Stimulated activated CD4-positive, alpha-beta T cell treated with anti-CD3 and anti-CD28 coated beads, Interleukin-2, amount 100 ng/mL, for 24 hours (primary cell): ENCODE measurements around the gene LYPD6.

Experiments
- DNase-seq, 2 donors: peaks; one replicate each; pipeline ENCODE4 v3.0.0-alpha.2; 2020

Gene LYPD6

DNA sequence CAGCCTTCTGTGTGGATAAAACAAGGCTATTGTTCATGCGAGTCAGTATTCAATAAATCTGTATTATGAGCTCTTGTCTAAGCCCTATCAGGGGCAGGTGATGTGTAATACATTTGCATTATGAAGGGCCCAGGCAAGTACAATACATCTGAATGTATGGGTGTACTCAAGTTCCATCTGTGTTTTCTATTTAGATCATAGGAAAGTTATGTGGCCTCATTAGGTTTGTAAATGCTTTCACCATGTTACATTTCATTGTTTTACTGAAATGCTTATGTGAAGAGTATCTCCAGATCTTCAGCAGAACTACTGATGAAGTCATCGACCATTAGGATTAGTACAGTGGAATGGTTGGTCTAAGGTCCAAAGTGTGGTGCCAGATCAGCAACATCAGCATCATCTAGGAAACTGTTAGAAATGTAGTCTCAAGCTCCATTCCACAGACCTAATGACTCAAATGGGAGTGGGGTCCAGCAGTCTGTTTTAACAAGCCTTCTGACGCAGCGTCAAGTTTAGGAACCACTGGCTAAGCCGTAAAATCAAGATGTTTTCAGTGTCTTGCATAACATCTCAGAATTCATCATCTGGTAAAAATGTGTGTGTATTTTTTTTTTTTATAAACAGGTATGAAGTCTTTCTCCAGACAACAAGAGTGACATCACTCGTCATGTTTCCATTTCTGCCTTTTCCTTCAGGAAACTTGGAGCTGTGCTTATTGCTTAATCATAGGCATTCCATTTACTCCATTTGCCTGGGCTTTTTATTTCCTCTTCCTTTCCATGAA is 80.5 kb downstream of the LYPD6 start:
- DNase-seq = no peak

DNA sequence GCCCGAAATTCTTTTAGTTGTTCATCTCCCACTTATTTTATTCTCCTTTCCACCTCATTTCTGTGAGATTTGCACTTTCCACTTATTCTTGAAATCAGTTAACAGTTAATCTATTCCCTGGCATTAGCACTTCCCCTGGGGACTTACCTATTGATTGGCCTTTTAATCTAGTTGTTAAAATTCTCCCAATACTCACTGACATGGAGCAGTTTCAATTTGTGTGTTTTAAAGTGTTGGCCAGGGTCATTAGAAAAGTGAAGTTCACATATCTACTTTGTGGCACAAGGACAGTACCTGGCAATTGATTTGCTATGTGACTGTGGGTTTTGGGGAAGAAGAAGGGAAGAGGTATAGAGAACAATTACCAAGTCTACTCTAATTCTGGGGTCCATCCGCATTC is 83.1 kb downstream of the LYPD6 start:
- DNase-seq = no peak

DNA sequence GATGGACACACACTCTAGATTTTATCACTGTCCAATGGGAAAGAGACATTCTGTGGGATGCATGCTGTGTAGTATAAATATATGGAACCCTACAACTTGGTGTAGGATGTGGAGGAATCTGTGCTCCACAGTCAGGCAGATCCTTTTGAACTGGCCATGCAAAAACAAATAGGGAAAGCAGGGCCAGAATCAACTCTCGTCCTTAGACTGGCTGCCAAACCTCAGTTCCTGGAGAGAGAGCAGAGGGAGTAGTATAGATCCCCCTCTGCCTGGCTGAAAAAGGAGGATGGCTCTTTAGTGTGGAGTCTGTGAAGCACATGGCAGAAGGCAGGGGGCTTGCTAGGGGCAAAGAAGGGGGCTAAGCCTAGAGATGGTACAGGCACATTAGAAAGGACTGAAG is 84.7 kb downstream of the LYPD6 start:
- DNase-seq = no peak

DNA sequence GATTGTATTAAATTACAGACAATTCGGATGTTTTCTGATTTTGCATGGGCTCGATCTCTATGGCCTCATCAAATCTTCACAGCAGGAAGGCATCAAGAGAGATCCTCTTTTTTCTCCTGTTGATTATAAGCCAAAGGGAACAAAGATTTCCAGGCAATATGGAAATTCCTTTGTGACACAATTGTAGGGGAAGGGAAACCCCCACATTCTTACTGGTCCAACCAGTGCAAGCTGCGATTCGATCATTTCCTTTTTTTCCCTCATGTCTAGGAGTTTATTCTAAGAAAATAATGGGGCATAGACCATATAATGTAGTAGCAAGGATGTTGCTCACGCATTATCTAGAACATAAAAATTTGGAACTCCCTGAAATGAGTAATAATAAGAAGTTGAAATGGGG is 87.7 kb downstream of the LYPD6 start:
- DNase-seq = no peak

DNA sequence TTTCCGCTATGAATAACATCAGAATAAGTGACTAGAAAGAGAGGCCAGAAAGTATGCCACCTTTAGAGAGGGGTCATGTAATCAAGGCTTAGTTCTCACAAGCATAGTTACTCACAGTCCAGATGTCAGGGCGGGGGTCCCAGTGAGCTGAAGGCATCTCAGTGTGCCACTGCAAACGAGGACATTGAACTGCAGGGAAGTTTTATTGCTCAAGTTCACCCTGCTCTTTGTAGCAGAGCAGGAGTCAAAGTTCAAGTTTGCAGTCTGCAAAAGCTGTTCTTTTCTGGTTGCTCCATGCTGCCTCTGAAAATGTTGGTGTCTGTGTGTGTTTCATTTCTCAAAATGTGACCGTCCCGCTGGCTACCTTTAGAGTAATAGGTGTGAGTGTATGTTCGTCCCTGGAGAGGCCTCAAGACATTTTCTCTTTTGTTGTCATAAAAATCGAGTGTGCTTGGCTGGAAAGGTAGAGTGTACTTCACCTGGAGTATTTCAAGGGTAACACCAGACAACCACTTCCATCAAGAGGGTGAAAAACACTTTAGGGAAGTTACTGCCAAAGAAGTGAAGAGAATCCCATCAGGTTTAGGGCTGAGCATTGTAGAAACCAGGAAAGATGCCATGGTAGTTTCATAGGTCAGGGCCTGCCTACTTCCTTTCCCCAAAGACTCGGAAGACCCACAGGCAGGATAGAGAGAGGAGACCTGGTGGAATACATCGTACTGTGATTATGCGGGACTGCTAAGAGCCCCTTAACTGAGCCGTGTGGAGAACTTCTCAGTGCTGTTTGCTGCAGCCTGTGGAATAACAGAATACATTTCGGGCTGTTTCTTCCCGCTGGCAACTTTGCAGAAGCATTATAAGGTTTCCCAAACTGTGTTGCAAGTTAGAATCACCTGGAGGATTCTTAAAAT is 89.9 kb downstream of the LYPD6 start:
- DNase-seq = no peak

DNA sequence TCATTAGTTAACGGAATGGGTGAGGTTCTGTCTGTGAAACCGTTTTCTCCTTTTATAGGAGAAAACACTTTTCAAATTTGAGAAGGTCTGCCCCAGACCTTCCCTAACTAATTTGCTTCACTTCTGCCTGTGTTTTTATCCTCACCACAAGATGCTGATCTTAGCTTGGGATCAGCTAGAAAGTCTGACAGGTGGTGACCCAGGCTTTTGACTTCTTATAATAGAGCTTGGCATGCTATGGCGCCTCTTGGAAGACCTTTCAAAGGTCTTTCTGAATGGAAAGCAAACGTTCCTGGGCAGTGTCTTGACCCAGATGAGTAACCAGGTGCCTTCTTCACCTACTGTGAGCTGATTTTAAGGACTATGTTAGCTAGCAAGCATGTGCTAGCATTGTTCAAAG is 91.4 kb downstream of the LYPD6 start:
- DNase-seq = no peak

DNA sequence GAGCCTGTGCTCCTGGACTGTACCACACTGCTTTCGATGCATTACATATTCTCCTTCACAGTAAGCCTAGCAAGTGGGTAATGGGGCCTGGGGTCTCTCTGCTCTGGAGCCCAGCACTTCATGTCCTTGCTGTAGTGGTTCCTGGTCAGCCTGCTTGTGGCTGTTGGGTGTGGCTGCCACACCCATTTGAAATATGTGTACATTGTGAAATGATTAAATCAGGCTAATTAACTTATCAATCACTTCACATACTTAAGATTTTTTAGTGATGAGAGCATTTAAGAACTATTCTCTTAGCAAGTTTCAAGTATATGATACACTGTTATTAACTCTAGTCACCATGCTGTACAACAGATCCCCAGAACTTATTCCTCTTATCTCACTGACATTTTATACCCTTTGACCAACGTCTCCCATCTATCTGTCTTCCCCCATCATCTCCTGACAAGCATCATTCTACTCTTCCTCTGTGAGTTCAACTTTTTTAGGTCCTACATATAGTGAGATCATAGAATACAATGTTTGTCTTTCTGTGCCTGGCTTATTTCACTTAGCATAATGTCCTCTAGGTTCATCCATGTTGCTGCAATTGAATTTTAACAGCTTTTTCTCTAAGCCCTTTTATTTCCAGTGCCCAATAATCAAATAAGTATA is 92.1 kb downstream of the LYPD6 start:
- no peak for DNase-seq

DNA sequence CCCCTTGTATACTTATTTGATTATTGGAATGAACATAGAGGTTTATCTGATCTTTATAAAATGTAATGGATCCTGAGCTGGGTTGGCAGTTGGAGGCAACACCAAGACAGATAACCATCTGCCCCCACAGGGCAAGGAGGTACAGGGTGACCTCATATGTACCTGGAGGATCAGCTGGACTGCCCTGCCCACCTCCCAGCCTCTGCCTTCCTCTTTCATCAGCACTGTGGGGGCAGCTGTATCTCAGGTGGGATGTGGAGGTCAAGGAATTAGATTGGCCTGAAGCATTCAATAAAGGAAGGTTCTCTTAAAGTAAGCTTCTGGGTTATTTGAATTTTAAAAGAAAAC is 92.6 kb downstream of the LYPD6 start:
- DNase-seq = no peak

DNA sequence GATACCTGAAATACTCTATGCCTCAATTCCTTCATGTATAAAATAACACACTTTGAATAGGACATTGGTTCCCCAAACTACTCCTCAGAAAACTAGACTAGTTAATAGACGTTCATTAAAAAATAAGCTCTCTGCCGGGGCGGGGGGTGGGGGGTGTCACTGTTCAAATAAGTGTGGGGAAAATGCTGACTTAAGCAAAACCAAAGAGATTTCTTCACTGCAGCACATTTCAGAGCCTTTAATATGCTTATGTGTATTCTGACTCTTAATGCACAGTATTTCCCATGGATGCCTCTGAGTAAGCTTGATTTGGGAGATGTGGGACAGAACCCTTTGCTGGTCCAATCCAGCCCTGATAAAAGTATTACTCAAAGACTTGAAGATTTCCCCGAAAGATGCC is 93.2 kb downstream of the LYPD6 start:
- no peak for DNase-seq

DNA sequence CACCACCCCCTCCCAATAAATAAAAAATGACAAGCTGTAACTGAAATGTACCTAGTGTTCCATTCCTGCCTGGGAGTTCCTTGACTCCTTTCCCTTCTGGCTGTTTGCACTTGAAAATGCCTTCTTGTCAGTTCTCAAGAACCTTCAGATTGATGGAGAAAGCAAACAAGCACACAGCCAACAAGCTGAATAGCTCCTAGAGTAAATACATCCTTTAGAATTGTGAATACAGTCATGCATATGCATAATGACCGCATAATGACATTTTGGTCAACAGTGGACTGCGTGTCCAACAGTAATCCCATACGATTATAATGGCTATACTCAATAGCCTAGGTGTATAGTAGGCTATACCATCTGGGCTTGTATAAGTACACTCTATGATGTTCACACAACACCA is 97.0 kb downstream of the LYPD6 start:
- no peak for DNase-seq

DNA sequence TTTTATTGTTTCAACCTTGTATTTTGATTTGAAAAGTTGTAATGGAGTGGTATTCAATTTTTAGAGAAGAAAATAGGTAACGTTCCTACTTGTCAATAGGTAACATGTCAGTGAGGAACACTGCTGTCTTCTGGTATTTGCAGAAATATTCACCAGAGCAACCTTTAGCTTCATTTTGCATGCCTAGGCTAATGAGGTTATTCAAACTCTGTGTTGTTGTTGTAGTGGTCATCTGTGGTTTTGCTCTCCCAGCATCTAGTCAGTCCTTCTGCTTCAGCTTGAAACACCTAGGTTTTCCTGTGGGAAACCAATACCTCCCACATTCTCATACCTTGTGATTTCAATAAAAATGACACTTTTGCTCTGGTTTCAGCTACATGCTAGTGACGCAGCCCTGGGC is 98.4 kb downstream of the LYPD6 start:
- DNase-seq = no peak

DNA sequence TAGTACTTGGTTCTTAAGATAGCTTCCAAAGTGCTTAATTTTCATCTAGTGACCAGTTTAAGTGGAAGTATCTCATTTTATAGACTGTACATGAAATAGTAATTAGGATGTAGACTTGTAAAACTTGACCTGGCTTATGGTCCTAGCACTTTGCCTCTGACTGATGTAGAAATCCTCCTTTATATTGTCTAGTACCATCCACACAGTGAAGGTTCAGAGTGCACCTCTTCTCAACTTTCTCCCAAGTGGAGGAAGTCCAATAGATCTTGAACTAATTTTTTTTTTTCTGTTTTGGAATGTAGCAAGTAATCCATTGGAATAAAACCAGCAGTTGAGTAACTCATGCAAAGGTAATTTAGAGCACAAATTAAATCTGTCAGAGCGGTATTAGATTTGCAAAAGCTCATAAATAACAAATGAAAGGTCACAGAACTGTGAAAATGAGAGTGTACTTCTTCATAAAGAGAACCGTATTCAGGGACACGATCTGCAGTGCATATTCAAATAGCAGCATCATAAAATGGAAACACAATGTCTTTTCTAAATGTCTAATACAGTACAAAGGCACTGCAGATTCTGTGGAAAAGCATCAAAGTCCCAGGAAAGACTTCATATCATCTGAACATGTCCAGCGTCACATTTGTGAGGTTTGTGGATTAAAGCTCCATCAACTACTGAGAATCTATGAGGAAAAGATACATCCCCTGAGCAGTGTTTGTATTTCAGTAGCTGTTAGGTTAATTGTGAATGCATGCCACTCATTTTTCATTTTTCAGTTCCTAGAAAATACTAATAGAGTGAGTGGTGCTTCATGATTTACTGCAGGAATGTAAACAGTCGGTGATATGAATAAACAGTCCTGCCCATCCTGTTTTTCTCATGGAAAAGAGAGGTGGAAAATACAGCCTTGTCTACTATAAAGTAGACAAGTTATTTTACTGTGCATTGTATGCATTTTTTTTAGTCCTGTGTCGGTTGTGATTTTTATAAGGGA is 100.7 kb downstream of the LYPD6 start:
- no peak for DNase-seq

DNA sequence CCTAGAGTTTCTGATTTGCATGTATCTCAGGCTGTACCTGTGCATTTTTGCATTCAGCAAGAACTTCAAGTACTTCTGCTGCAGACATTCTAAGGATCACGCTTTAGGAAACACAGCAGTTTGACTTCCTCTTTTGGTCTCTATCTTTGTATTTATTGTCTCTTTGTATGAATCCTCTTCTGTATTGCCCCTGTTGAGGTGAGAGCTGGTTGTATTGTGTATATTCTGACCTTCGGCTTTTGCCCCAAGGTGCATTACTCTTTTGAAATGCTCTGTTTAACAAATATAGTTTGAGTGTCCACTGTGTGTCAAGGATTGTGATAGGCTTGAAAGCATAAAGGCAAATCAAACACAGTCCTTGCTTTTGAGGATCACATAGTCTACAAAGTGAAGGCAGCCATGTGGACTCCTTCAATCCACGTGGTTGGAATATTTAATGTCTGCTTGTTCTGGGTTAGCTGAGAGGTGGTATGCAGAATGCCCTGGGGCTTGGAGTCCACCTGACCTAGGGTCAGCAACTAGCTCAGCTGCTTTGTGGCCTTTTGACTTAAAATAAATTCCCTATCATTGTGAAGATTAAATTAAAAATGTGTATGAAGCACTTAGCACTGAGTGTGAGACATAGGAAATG is 108.1 kb downstream of the LYPD6 start:
- DNase-seq = no peak

DNA sequence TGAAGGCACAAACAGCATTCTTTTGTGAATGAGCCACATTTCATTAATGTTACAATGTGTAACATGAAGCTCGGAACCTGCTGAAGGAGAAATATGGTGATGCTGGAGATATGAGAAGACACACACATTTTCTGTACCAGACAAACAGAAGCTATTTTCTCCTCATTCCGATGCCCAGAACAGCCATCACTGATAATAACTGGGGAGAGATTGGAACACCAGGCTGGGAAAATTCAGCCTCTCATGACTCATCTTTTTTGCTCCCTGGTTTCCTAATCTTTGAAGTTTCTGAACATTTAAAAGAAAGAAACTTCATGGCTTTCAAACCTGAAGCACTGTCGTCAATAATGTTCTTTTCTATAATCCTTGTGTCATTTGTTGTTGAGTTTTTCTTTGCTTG is 110.9 kb downstream of the LYPD6 start:
- DNase-seq = no peak

DNA sequence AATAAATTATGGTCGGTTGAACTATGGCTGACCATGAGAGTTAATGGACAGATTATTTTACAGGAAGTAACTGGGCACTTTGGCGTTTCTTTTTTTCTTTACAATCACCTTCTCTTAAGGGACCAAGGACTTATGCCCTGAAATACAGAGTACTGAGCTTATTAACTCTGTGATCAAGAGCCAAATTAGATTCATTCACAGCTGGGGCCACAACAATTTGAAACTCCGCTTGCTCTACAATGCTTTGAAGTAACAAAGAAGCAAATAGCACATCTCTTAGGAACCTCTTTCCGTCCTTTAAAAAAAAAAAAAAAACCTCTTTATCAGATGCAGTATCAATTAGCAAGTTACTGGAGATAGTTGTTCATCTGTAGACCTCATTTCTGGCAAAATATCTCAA is 112.0 kb downstream of the LYPD6 start:
- no peak for DNase-seq

DNA sequence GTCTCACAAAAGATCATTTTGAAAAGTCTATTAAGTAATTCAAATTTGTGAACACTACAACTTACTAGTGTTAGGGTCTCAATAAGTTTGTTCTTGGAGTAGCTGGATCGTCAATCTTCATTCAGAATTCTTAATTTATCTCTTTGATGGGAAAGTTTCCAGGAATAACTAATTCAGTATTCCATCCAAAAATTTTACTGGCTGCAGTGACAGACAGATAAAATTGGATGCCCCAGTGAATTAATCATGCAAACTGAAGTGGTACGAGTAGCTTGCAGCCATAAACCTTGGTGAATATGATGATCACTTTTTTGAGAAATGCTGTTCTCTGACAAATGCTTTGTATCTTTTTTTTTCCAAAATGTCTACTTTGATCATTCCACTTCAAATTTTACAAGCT is 112.8 kb downstream of the LYPD6 start:
- DNase-seq = no peak

DNA sequence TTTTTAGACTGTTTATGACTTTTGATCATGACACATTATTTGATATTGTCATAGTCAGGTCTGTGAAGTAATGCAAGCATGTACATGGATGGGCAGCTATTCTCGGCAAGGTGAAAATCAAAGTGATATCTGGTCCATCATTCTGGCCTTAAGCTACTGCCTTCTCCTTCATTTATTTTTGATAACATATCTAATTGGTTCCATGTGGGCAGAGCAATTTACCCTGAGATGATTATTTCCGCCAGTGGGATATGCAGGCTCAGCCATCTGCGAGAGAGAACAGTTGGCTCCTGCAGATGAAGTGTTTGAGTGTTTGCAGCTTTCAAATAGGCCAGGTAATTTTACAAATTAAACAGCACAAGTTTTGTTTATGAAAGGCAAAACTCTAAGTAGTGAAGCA is 116.4 kb downstream of the LYPD6 start:
- no peak for DNase-seq

DNA sequence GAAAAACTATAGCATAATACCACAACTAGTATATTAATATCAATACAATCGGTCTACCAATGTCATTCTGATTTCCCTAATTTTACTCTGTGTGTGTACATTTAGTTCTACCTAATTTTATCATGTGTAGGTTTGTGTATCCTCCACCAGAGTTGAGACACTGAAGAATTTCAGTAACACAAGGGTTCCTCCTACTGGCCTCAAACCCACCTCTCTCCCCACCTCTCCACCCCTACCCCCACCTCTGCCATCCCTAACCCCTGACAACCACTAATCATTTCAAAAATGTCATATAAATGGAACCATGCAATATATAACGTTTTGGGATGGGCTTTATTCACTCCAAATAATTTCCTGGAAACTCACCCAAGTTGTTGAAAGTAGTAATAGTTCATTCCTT is 117.9 kb downstream of the LYPD6 start:
- DNase-seq = no peak

DNA sequence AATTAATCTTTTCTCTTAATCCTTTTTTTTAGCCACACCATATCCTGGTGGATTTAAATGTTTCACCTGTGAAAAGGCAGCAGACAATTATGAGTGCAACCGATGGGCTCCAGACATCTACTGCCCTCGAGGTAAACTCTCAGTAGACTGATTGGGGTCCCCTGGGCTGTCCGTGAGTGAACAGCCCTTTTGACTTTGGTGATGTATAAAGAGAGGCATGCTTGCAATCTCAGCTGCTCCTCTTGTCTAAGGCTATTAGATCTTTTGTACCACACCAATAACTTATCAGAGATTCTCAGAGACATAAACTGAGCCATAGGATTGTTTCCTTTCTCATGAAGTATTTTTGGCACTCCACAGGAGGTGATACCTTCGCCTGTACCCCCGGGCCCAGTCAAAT is 118.6 kb downstream of the LYPD6 start:
- DNase-seq = no peak

DNA sequence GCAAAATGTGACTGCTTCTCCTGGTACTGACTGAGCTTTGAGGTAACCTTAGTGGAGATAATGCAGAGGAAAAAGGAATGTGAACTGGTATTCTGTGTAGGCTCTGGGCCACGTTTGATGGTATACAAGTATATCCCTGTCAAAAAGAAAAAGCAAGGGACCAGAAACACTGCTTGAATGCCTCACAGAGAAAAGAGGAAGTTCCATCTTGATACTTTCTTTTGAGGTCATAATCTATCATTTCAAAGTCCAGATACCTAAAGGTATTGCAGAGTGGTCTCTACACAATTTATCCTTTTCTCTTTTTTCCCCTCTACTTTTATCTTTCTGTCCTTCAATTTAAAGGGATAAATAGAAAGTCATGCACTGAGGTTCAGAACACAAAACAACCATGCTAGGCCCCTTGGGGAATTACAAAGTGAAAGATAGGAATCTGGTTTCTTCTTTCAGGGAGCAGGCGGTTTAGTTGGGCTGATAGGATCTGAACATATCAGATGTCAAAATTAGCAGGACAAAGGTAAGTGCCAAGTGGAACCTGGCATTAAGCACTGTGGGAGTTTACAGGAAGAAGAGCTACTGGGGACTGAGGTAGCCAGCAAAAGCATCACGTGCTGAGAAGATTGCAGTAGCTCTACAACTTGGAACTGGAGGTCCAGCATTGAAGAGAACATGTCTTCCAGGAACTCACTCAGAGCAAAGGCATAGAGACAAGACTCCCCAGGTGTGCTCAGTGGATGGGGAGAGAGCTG is 121.2 kb downstream of the LYPD6 start:
- DNase-seq = no peak

DNA sequence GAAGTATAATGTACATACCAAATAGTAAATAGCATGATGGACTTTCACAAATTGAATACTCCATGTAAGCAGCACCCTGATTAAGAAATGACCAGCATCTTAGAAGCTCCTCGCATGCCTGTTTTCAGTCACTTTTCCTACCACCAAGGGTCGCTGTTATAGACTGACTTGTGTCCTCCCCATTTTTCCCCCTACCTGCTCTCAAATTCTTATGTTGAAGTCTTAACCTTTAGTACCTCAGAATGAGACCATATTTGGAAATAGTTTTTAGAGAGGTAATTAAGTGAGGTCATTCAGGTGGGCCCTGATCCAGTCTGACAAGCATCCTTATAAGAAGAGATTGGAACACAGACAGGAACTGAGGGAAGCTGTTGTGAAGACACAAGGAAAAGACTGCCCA is 125.9 kb downstream of the LYPD6 start:
- DNase-seq = no peak
